Caco-2 (cell line): ENCODE data around the gene TUBA3E. TPM values are rescaled to one million over a fixed set of nuclear protein-coding genes. Genes with fewer than 3 reads are reported as not detected.
"Not testable (repeated sequence)": the region's sequence is repeated elsewhere in the genome, so short reads cannot be mapped to it uniquely, and the experiment has no call there.

Source experiments
- BruUV-seq: library from RNA; stranded (reverse); fragments of 400-500 nt; replicated peaks from 2 replicates; lab custom pipeline; 2021; lab: Mats Ljungman, UMichigan
- CTCF ChIA-PET: fragments of 300-600 bp; sonication (Branson Sonifier 250); formaldehyde crosslinking; loops from one replicate; lab custom pipeline; 2022; ENCODE audit warnings: antibody characterized with exemption; lab: Charles Lee
- POLR2A ChIA-PET: fragments of 300-600 bp; sonication (Branson Sonifier 250); formaldehyde crosslinking; loops from one replicate; lab custom pipeline; 2022; ENCODE audit warnings: antibody characterized with exemption; lab: Charles Lee
- DNase-seq, 2 experiments: peaks; one replicate each; pipeline versions ENCODE4 v3.0.0 to v3.0.0-alpha.2; 2020 to 2022
- H3K27me3 ChIP-seq: replicated peaks from 2 replicates; pipeline ENCODE4 v1.6.0; 2011; ENCODE audit warnings: low read length; ENCODE audit not compliant: control insufficient read depth, insufficient read depth
- H3K36me3 ChIP-seq: 2 replicates; pipeline ENCODE4 v1.5.1; 2011; ENCODE audit warnings: low read length; ENCODE audit not compliant: control insufficient read depth, insufficient read depth
- H3K4me1 ChIP-seq: fragments of 250-450 bp; sonication (Bioruptor Pico); 2 replicates; pipeline ENCODE4 v1.5.1; 2020; ENCODE audit warnings: mild to moderate bottlenecking
- H3K4me3 ChIP-seq: 2 replicates; pipeline ENCODE4 v1.5.1; 2011; ENCODE audit warnings: low read depth, mild to moderate bottlenecking, control low read depth, low read length
- H3K9me3 ChIP-seq: fragments of 250-450 bp; sonication (Bioruptor Pico); 2 replicates; pipeline ENCODE4 v1.5.1; 2020; ENCODE audit warnings: mild to moderate bottlenecking, moderate library complexity
- H3K27ac Mint-ChIP-seq: one replicate; pipeline ENCODE4 v1.8.0; 2022; ENCODE audit warnings: mixed read lengths; ENCODE audit not compliant: unreplicated experiment
- H3K27me3 Mint-ChIP-seq: one replicate; pipeline ENCODE4 v1.8.0; 2022; ENCODE audit warnings: mixed read lengths; ENCODE audit not compliant: insufficient read depth, unreplicated experiment
- H3K36me3 Mint-ChIP-seq: one replicate; pipeline ENCODE4 v1.8.0; 2022; ENCODE audit warnings: mild to moderate bottlenecking, mixed read lengths; ENCODE audit not compliant: insufficient read depth, unreplicated experiment
- H3K4me1 Mint-ChIP-seq: one replicate; pipeline ENCODE4 v1.8.0; 2022; ENCODE audit warnings: low read depth, mixed read lengths; ENCODE audit not compliant: unreplicated experiment
- H3K4me3 Mint-ChIP-seq: one replicate; pipeline ENCODE4 v1.8.0; 2022; ENCODE audit warnings: mild to moderate bottlenecking, moderate library complexity, mixed read lengths; ENCODE audit not compliant: unreplicated experiment
- H3K9me3 Mint-ChIP-seq: one replicate; pipeline ENCODE4 v1.8.0; 2022; ENCODE audit warnings: mixed read lengths; ENCODE audit not compliant: unreplicated experiment
- intact Hi-C: fragments of 100-400 bp; cut with micrococcal nuclease; formaldehyde crosslinking; loops from one replicate; pipeline ENCODE4 v1.10.0; 2022; ENCODE audit not compliant: unreplicated experiment
- total RNA-seq: library from RNA; stranded (reverse); gene quantifications from 2 replicates; pipeline ENCODE4 v1.2.3, GENCODE V29; 2022
- TF ChIP-seq, protein P1 (sequence below), 2 experiments: fragments of 200-600 bp in 1 of 2; IDR thresholded peaks; 1 replicate in 1 of 2; 2 replicates in 1 of 2; pipeline versions ENCODE4 v1.5.1 to v1.8.0; 2011 to 2022; ENCODE audit warnings: antibody characterized with exemption in 1 of 2, control low read depth in 1 of 2, inconsistent platforms in 1 of 2, low read depth in 1 of 2, low read length in 1 of 2, mild to moderate bottlenecking in 1 of 2, moderate library complexity in 1 of 2; ENCODE audit not compliant: insufficient read depth in 1 of 2, severe bottlenecking in 1 of 2, unreplicated experiment in 1 of 2

TUBA3E gene
- total RNA-seq, 1 experiment from 2014 or later: 0.57 TPM

DNA sequence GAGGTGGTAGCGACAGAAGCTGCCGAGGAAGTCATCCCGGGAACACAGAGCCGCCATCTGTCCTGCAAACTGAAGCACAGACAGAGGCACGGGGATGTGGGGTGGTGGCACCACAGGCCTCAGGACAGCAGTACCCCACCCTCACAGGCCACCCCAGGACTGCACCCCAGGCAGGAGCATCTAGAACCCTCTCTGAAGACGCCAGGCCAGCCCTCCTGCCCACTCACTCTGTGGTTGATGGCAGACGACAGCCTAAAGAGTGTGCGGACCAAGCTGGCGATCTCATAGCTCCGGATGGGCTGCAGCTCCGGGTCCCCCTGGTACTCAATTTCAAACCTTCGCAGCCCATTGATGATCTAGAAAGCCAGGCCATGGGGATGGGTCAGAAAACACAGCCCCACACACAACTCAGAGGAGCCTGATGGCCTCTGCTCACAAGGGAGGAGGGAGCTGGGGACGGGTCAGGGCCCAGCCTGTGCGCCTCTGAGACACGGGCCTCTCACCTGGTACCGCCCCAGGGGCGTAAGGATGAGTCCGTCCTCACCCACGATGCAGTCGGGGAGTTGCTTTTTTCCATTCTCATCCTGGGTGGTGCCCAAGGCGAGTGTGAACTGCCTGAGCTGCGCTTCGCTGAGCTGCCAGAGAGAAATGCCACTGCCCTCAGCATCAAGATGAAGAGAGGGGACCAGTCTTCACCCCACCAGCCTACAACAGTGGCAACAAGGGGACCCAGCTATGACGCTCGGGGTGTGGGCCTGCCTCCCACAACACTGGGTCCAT is 45.2 kb downstream of the TUBA3E start:
- Histone ChIP-seq H3K36me3 (no peaks in the 10 kb centered on the region), H3K27me3 (no peaks in the 10 kb centered on the region), H3K9me3 (no peaks in the 10 kb centered on the region), H3K4me1 (no peaks in the 10 kb centered on the region), H3K4me3 (no peak overlapping the region)
- no peak for DNase-seq
- peaks cover 50% of the 10 kb centered on the region for H3K36me3 Mint-ChIP-seq
- intact Hi-C loops: no loop called here
- TF ChIP-seq, protein P1, sequence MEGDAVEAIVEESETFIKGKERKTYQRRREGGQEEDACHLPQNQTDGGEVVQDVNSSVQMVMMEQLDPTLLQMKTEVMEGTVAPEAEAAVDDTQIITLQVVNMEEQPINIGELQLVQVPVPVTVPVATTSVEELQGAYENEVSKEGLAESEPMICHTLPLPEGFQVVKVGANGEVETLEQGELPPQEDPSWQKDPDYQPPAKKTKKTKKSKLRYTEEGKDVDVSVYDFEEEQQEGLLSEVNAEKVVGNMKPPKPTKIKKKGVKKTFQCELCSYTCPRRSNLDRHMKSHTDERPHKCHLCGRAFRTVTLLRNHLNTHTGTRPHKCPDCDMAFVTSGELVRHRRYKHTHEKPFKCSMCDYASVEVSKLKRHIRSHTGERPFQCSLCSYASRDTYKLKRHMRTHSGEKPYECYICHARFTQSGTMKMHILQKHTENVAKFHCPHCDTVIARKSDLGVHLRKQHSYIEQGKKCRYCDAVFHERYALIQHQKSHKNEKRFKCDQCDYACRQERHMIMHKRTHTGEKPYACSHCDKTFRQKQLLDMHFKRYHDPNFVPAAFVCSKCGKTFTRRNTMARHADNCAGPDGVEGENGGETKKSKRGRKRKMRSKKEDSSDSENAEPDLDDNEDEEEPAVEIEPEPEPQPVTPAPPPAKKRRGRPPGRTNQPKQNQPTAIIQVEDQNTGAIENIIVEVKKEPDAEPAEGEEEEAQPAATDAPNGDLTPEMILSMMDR (IDR thresholded peaks at IDR 0.05; ENCODE audit: insufficient read depth in 1 of 2, low read depth in 1 of 2, low read length in 1 of 2, severe bottlenecking in 1 of 2, unreplicated experiment in 1 of 2): no peak
- POLR2A ChIA-PET: no interaction called here
- no peaks in the 10 kb centered on the region for H3K4me1 Mint-ChIP-seq
- no TSS peak for BruUV-seq
- CTCF ChIA-PET: no interaction called here
- no peak overlapping the region for H3K27ac Mint-ChIP-seq
- H3K27me3 Mint-ChIP-seq: no peaks in the 10 kb centered on the region
- H3K4me3 Mint-ChIP-seq: no peak overlapping the region
- no peaks in the 10 kb centered on the region for H3K9me3 Mint-ChIP-seq

GRCh38 chr2:130152136-130152815 is 46.0 kb downstream of the TUBA3E start:
- CTCF ChIA-PET, BruUV-seq, intact Hi-C loops, DNase-seq, H3K4me1 ChIP-seq, H3K27me3 ChIP-seq, H3K4me1 Mint-ChIP-seq, H3K9me3 ChIP-seq, H3K27ac Mint-ChIP-seq, H3K27me3 Mint-ChIP-seq, H3K9me3 Mint-ChIP-seq, H3K4me3 ChIP-seq, POLR2A ChIA-PET, H3K36me3 ChIP-seq, H3K4me3 Mint-ChIP-seq: not testable (repeated sequence)
- peaks cover 47% of the 10 kb centered on the region for H3K36me3 Mint-ChIP-seq

GRCh38 chr2:130151145-130151512 is 47.1 kb downstream of the TUBA3E start:
- H3K36me3 Mint-ChIP-seq: peaks cover 47% of the 10 kb centered on the region
- H3K4me1 Mint-ChIP-seq, H3K9me3 Mint-ChIP-seq, H3K27me3 ChIP-seq, H3K27me3 Mint-ChIP-seq, CTCF ChIA-PET, BruUV-seq, intact Hi-C loops, H3K36me3 ChIP-seq, H3K27ac Mint-ChIP-seq, POLR2A ChIA-PET, H3K9me3 ChIP-seq, H3K4me1 ChIP-seq, H3K4me3 ChIP-seq, H3K4me3 Mint-ChIP-seq: not testable (repeated sequence)
- DNase-seq: peak in 1 of 2 experiments; percentile 13
